HG02571 (cell line): ENCODE measurements around the gene ZNG1B.
"Not testable (repeated sequence)": the region's sequence is repeated elsewhere in the genome, so short reads cannot be mapped to it uniquely, and the experiment has no call there.

Experiments used
- ATAC-seq: cut with Tn5 transposase; IDR thresholded peaks from one replicate; pipeline ENCODE4 v1.9.1; 2021; ENCODE audit warnings: mild to moderate bottlenecking, moderate library complexity; ENCODE audit not compliant: unreplicated experiment

ZNG1B gene

DNA sequence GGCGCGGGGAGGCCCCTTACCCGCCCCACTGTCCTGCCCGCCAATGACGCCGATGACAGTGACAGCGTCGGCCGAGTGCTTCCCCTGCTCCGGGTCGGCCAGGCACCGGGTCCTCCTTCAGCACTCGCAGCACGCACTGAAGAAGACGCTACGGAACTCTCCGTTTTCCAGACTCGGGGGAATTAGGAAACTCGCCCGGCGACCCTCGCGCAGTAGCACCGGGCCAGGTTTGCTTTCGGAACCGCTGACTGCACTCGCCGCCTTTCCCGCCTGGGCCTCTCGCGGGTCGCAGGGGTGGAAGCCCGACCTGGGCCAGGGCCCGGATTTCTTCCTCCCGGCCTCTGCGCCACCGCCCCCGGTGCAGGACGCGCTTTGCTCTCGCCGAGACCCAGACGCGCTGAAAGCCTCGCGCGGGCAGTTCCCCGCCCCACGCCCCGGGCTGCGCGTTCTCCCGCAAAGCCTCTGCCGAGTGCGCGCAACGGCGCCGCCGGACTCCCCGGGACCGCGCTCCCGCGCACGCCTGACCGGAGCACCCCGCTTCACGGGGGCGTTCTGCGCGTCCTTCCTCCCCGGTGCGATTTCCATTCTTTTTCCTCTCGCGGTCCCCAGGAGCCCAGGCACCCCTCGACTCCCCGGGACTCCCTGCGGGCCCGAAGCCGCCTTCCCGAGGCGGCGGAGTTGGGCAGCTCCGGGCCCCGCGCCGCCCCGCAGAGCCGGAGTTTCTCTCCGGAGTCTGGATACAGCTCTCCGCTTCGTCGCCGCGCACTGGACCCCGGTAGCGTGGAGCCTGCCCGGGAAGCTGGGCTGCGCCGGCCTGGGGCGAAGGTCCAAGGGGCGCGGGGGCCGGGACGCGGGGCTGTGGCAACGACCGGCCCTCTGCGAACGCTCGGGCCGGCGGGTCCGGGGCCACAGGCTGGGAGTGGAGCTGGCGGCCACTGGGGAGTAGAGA lies 65.9 kb downstream of the ZNG1B start:
- ATAC-seq: peak; percentile 52

DNA sequence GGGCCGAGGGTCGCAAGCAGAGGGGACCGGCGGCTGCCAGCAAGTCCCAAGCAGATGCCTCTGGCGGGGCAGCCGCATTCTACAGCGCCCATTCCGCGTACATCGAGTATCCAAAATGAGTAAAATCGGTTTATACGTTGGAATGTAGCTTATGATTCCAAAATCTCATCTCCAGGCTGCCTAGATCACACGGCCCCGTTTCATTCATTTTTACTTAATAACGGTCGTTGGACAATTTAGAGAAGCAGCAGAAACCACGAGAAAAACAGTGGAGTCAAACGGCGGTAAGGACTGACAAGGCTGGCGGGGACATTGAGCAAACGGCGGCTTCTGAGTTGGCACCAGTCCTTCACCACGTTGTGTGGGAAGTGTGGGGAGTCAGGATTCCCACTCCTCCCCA lies 66.6 kb downstream of the ZNG1B start:
- ATAC-seq: not testable (repeated sequence)

DNA sequence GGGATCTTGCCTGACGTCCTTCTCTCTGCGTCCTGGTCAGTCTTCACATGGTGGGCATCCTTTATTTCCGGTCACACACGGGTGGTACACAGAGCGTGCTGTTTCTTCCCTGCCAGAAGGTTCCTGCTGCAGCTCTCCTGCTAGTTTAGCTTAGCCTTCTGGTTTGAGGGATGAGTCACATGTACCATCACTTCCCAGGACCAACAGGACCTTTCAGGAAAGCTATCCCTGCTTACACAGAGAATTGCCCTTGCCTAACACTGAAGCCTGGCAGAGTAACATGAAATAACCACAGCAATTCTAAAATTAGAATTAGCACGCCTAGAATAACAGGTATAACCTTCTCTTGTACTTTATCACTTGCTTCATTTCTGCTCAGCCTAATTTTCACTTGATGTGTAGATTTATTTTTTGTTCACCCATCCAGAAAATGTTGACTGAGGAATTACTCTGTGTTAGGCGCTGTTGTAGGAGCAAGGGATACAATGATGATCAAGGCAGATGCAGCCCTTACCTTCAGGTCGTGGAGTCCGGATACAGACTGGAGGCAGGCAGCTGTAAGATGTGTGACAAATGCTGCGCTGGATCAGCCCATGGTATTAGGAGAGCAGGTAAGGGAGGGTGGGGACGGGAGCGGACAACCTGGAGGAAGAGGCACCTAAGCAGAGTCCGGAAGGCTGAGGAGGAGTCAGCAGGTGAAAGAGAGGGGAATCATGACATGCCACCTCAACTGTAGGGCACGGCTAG lies 70.1 kb downstream of the ZNG1B start:
- not testable (repeated sequence) for ATAC-seq

DNA sequence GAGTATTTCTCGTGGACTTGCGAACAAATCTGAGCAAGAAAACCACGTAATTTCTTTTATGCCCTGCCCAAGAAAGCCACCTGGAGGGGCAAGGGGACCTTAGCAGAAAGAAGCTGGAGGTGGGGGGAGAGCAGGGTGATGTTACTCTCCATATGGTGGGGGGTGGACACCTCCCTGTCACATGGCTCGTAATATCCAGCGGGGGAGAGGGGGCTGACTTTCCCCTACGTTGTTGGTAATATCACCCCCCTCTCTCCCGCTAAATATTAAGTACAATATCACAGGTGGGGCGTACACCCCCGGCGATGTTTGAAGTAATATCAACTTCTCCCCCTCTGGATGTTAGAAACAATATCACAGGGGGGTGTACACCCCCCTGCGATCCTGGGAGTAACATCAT lies 70.7 kb downstream of the ZNG1B start:
- not testable (repeated sequence) for ATAC-seq

DNA sequence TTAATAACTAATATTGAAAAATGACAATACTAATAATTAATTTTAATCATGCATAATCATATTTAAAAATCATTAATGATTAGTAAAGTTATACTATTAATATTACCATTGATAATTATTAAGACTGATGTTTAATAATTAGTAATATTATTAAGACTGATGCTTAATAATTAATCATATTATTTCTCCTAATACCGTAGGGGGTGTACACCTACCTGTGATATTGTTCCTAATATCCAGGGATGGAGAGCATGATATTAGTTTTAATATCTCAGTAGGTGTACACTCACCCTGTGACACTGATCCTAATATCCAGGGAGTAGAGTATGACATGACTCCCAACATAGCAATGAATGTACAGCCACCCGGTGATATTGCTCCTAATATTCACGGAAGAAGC lies 73.4 kb downstream of the ZNG1B start:
- not testable (repeated sequence) for ATAC-seq

DNA sequence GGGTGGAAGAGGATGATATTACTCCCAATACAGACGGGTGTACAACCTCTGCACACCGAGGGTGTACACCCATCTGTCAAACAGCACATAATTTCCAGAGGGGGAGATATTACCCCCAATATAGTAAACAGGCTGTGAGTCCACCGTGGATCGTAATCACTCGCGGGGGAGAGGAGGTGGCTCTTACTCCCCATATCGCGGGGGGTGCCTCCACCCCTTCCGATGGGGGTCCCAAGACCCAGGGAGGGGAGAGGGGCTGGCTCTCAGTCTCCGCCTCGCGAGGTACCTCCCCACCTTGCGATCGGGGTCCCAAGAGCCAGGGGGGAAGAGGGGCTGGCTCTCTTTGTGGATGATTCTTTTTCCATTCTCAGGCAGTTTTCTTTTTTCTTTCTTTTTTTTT lies 74.4 kb downstream of the ZNG1B start:
- not testable (repeated sequence) for ATAC-seq

DNA sequence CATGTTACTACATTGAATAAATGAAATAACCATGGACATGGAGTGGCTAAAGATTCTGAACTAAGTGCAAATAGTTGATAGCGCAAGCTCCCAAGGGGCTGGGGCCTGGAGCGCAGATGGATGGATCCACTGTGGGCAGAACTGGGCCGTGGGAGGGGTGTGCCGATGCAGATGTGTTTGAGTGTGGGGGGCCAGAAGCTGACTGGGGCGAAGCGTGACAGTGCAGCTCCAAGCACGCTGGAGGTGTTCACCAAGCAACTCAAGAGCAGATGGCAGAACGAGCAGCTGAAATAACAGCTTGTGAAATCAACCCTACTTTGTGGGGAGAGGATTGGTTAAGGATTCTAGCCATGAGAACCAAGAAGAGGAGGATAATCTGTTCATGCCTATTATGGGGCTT lies 78.0 kb downstream of the ZNG1B start:
- not testable (repeated sequence) for ATAC-seq

DNA sequence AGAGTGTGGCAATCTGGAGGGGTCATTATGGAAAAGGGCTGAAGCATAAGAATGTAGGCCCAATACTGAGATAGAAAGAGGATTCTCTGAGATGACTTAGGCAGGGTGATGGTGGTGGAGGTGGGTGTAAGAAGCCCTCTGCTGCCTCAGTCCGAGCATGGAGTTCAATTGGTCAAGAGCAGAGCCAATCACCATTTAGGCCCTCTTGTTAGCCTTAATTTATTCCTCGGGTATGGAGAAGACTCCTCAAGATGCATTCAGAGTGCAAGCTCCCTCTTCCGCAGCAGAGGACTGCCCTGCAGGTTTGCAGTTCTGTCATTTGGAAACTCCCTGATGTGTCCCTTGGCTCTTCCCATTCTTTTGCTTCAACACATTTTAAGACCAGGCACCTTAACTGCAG lies 78.5 kb downstream of the ZNG1B start:
- ATAC-seq: not testable (repeated sequence)

DNA sequence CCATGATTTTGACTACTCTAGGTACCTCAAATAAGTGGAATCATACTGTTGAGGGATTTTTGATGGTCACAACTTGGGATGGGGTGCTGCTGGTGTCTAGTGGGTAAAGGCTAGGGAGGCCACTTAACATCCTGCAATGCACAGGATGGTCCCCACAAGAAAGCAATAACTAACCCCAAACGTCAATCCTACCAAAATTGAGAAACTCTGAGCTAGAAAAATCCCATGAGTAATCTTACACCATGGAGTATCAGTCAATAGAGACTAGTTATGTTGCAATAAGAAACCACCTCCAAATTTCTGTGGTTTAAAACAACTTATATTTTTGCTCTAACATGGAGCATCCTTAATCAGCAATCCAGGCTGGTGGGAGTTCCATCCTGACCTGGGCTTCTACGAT lies 79.5 kb downstream of the ZNG1B start:
- not testable (repeated sequence) for ATAC-seq

DNA sequence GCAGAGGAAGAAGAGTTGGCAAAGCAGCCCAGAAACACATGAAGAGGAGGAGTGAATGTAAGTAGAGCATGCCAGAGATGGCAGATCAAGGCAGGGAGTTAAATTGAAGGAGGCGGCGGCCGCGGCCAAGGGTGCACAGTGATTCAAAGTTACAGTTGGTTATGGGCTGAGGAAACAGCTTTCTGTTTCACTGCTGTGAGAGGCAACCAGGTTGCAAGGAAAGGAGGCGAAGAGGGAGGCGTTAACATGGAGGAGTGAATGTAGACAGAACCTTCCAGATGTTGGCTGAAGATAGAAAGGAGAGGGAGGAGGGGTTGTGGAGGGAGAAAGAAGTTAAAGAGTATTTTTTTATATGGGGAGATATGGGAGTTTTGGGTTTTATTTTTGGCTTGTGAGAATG lies 83.3 kb downstream of the ZNG1B start:
- ATAC-seq: not testable (repeated sequence)

DNA sequence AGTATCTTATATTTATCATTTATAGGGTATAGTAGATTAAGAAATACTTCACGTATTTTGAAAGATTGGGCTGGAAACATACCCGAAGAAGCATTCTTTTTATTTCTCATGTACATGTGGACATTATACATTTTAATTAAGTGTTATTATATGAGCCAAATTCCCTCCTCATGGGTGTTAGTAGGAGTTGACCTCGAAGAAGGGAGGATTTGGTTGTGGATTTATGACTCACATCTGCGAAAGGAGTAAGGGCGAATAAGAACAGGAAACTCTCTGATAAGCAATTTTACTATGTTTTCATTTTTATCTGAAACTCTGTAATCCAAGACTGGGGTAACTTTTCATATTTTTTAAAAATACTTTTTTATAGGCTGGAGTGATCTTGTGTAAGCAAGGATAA lies 84.0 kb downstream of the ZNG1B start:
- ATAC-seq: not testable (repeated sequence)

DNA sequence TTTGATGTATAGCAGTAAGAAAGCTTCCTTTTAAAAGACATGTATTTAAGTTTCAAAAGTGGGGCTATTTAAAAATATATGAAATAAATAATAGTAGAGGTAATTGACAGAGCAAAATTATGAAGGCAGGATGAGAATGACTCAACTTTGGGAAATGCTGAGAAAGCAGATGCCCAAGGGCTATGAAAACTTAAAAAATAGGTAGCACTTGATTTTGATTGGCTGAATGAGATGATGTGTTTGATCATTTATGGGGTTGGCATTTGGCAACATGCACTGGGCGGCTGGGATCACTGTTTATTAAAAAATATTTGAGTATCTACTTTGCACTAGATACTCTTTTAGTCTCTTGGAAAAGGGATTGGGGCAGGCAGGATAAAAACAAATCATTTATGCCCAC lies 87.5 kb downstream of the ZNG1B start:
- not testable (repeated sequence) for ATAC-seq

DNA sequence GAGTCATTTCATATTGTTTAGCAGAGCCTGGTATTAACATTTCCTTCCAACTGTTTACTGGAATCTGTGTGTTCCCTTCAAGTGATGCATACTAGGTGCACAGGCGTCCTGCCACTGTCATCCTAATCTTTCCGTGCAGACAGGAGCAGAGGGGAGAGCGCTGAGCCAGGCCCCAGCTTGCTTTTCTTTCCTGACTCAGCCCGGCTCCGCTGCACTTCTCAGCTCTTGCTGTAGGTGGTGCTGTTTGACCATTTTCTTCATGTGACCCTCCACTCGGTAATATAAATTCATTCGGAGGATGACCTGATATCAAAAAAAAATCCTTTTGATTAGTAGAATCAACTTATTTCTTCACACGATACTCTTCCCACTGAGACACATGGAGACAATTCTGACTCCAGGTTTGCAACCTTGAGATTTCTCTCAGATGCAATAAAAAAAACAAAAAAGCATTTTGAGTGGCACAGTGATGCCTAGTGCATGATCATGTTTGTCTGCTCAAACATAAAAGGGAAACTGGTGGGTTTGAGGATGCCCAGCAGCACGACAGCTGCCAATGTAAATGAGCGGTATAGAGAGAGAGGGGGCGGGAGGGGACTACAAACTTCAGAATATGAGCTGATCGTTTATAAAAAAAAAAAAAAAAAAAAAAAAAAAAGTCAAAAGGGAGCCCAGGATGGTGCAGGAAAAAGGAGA lies 90.0 kb downstream of the ZNG1B start:
- not testable (repeated sequence) for ATAC-seq

DNA sequence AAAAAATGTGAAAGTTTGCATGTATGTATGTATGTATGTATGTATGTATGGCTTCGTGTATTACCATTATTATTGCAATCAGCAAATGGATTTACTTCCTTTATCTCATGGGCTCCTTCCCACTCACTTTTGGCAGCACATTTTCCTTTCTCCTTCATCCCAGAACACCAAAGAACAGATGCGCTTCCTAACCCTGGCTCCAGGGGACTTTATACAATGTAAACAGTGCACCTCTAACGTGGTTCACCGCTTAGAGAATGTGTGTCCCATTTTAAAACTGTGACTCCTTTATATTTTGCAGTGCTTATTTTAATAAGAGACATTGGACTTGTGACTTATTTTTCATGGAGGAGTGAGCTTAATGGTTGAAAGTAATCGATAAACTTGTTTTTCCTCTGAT lies 90.6 kb downstream of the ZNG1B start:
- not testable (repeated sequence) for ATAC-seq

DNA sequence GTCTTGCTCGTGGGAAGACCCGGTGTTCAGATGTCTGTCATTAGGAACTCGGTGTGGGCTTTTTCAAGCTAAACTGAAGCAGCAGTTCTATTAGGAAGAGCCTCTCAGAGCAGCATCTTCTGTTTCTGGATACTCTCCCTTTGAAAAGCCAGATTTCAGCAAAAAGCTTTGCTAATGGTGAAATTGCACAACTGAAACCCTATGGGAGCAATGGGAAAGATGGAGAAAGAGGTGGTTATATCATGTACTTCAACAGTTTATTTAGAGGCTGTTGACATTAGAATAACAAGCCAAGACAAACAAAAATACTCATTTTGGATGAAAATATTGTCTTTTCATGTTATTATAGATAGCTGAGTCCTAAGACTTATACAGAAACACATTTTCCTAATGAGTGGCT lies 91.4 kb downstream of the ZNG1B start:
- not testable (repeated sequence) for ATAC-seq

DNA sequence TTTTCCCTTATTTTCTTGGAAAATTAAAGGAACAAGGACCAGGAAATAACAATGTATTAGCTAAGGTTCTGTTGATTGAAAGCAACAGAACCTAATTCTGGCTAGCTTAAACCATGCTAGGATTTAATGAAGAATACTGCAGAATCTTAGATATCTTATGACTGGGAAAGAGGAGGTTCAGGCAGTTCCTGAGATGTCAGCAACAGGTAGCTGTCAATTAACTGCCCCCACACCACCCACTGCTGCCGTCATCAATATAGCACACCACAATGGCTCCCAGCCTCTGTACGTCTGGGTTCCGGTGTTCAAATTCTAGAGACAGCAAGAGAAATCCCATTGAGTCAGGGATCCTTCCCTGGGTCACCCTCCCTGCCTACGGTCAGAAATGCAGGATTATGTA lies 95.5 kb downstream of the ZNG1B start:
- not testable (repeated sequence) for ATAC-seq

DNA sequence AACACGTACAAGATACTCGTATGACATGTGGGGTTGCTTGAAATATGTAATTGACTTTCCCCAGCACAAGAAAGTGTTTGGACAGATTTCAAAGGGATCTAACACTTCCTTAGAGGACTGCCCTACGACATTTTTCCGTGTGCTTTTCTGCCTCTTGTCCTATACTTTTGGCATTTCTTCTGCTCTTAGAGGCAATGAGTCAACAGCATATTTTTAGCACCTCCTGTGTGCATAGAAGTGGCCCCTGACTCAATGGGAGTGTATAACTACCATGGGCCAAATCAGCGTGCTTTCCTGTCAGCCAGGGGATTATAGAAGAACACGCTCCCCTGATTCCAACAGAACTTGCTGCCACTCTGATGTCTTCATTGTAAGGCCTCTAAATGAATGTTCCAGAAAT lies 99.1 kb downstream of the ZNG1B start:
- not testable (repeated sequence) for ATAC-seq

DNA sequence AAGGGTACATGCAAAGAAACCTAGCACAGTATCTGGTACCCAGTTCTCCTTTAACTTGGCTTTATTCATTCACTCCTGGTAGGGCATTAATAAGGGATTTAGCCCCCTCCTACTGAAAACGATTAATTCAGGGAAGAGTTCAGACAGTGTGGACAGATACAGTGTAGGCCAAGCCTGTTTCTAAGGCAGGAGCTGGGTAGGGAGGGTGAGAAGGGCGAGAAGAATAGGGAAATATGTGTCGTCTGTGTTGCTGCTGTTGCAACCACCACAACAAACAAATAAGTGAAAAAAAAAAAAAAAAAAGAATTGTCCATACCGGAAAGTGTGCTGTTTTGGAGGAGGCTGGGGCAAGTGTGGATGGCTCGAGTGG lies 103.3 kb downstream of the ZNG1B start:
- ATAC-seq: not testable (repeated sequence)

DNA sequence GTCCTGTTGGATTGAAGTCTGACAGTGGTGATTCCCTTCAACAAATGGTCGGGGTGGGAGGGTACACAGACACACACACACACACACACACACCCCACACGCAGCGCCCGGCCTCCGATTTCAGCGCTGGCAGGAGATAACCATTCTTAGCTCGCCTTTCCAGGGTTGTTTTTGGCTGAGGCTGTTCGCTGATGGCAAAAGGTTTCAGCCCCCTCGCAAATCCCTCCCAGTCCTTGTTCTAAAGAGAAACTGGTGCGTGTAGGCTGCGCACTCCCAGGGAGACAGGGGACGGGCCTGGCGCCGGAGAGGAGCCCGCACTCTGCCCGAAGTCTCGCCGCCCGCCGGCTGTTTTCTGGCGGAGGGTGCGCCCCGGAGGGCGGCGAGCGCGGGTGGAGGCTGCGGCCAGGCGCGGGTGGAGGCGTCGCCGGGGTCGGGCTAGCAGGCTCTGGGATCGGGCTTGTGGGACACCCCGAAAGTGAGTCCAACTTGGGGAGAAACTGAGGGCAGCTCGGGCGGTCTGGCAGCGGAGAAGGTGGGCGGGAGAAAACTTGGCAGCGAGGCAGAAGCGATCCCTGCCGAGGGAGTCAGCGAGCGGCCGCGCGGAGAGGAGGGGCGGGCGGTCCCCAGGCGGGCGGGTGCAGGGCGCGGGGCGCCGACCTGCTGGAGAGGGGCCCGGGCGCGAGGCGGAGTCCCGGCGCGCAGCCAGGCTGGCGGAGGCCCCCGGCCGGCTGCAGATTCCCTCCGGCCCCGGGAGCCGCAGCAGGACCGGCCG lies 103.9 kb downstream of the ZNG1B start:
- ATAC-seq: not testable (repeated sequence)

DNA sequence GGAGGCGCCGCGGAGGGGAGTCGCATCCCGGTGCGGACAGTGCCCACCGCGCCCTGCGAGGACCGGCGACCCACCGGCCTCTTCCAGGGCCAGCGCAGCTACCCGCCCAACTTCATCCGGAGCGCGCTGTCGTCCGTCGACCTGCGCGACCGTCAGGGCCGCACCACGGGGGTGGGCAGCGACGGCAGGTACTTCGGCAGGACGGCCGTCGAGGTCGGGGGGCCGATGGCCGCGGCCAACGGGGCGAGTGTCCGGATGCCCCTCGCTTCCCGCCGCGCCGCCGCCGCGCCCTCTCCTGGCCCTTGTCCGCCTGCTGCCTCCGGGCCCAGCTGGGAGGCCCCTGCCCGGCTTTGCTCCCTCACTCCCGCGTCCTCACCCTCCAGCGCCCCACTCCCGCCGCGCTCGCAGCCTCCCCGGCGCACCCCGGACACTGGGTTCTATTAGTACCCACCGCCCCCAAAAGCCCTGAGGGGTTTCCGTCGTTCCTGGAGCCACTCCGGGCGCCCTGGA lies 104.5 kb downstream of the ZNG1B start:
- ATAC-seq: not testable (repeated sequence)
